Chondrocyte (in vitro differentiated cells): ENCODE measurements around the gene SMAD3. TPM values are rescaled to one million over a fixed set of nuclear protein-coding genes. Genes with fewer than 3 reads are reported as not detected.

Source experiments
- DNase-seq: peaks from one replicate; pipeline ENCODE4 v3.0.0; 2021; ENCODE audit warnings: mixed read lengths, low spot score
- H3K27ac Mint-ChIP-seq: one replicate; pipeline ENCODE4 v1.8.0; 2021; ENCODE audit warnings: mild to moderate bottlenecking, moderate library complexity, mixed read lengths; ENCODE audit not compliant: unreplicated experiment
- H3K27me3 Mint-ChIP-seq: 2 replicates; pipeline ENCODE4 v1.8.0; 2021; ENCODE audit warnings: low read depth, mixed read lengths
- H3K36me3 Mint-ChIP-seq: 2 replicates; pipeline ENCODE4 v1.8.0; 2021; ENCODE audit warnings: low read depth, mixed read lengths
- H3K4me1 Mint-ChIP-seq: 2 replicates; pipeline ENCODE4 v1.8.0; 2021; ENCODE audit warnings: low read depth, mild to moderate bottlenecking, mixed read lengths
- H3K4me3 Mint-ChIP-seq: one replicate; pipeline ENCODE4 v1.8.0; 2021; ENCODE audit warnings: mild to moderate bottlenecking, moderate library complexity, mixed read lengths; ENCODE audit not compliant: unreplicated experiment
- H3K9me3 Mint-ChIP-seq: 2 replicates; pipeline ENCODE4 v1.8.0; 2021; ENCODE audit warnings: low read depth, mixed read lengths
- CTCF ChIP-seq: fragments of 200-600 bp; sonication (generic); IDR thresholded peaks from 2 replicates; pipeline ENCODE4 v1.5.0; 2021; ENCODE audit warnings: antibody characterized with exemption, mild to moderate bottlenecking, moderate library complexity
- total RNA-seq: library from RNA; stranded (reverse); gene quantifications from 3 replicates; pipeline ENCODE4 v1.2.1, GENCODE V29; 2021

SMAD3 gene
- total RNA-seq, 1 donor from 2014 or later: 23.2 TPM

GRCh38 chr15:67207555-67208207, 142.3 kb downstream of the SMAD3 start:
- Mint-ChIP-seq H3K36me3 (peaks cover 33% of the 10 kb centered on the region), H3K27me3 (no peaks in the 10 kb centered on the region), H3K4me1 (peaks cover 4% of the 10 kb centered on the region), H3K9me3 (no peaks in the 10 kb centered on the region), H3K4me3 (no peak overlapping the region), H3K27ac (no peak overlapping the region)
- DNase-seq: no peak
- no peak for TF ChIP-seq CTCF

GRCh38 chr15:67208396-67208795, 143.0 kb downstream of the SMAD3 start:
- DNase-seq: no peak
- no peaks in the 10 kb centered on the region for H3K27me3 Mint-ChIP-seq
- no peaks in the 10 kb centered on the region for H3K9me3 Mint-ChIP-seq
- no peak overlapping the region for H3K4me3 Mint-ChIP-seq
- H3K36me3 Mint-ChIP-seq: peaks cover 30% of the 10 kb centered on the region
- H3K4me1 Mint-ChIP-seq: peaks cover 8% of the 10 kb centered on the region
- no peak for TF ChIP-seq CTCF
- no peak overlapping the region for H3K27ac Mint-ChIP-seq

- Mint-ChIP-seq H3K36me3 (peaks cover 16% of the 10 kb centered on the region), H3K4me3 (no peak overlapping the region), H3K9me3 (no peaks in the 10 kb centered on the region), H3K4me1 (peaks cover 8% of the 10 kb centered on the region), H3K27ac (no peak overlapping the region), H3K27me3 (no peaks in the 10 kb centered on the region)
- TF ChIP-seq CTCF: no peak
- DNase-seq: no peak
Measured at GRCh38 chr15:67210555-67211168, 145.3 kb downstream of the SMAD3 start.

- H3K9me3 Mint-ChIP-seq: no peaks in the 10 kb centered on the region
- TF ChIP-seq CTCF: no peak
- no peaks in the 10 kb centered on the region for H3K27me3 Mint-ChIP-seq
- peaks cover 8% of the 10 kb centered on the region for H3K4me1 Mint-ChIP-seq
- H3K36me3 Mint-ChIP-seq: peaks cover 11% of the 10 kb centered on the region
- DNase-seq: no peak
- no peak overlapping the region for H3K27ac Mint-ChIP-seq
- no peak overlapping the region for H3K4me3 Mint-ChIP-seq
Measured at GRCh38 chr15:67212684-67213367, 147.4 kb downstream of the SMAD3 start.

GRCh38 chr15:67215102-67215501, 149.7 kb downstream of the SMAD3 start:
- TF ChIP-seq CTCF: no peak
- peaks cover 8% of the 10 kb centered on the region for H3K36me3 Mint-ChIP-seq
- DNase-seq: no peak
- H3K27me3 Mint-ChIP-seq: no peaks in the 10 kb centered on the region
- no peak overlapping the region for H3K27ac Mint-ChIP-seq
- no peaks in the 10 kb centered on the region for H3K9me3 Mint-ChIP-seq
- no peak overlapping the region for H3K4me3 Mint-ChIP-seq
- H3K4me1 Mint-ChIP-seq: peaks cover 8% of the 10 kb centered on the region
